ENCODE data around the gene GMDS.

DNA sequence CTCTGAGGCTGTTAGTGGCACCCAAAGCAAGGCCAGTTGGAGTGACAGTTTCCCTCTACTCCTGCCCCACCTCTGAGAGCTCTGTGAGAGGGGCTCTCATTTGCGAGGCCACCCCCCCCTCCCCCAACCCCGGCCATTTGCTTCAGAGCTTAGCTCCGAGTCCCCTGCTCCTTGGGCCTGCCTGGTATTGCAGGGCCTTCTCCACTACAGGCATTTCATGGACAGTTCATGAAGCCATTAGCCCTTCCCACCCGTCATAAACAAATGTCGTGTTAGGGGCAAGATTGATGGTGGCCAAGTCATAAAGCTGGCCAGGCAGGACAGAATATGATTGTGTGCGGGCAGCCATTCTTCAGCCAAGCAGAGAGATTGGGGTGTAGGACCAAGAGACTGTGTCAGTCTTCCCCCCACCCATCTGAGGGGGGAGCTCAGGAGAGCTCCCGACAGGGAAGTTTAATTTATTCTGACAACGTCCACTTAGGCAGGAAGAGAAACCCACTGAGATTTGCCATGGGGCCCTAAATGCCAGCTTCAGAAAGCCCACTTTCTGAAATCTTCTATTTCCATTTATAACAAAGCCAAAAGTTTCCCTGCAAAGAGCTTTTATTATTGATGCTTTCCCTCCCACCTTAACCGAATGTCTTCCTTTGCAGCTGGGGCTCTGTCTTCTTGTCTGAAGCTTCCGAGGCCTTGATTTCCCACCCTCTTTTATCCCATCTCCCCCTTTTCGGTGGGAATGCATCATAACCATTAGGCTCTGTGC lies 628.5 kb downstream of the GMDS start:
- TF ChIP-seq EP300 (IDR thresholded peaks at IDR 0.05; ENCODE audit: borderline replicate concordance in 1 of 2, low read depth in 2 of 2, low read length in 2 of 2) (no peak), CEBPB (IDR thresholded peaks at IDR 0.05; ENCODE audit: low read depth, low read length) (no peak), POLR2A (IDR thresholded peaks at IDR 0.05; ENCODE audit: control extremely low read depth in 1 of 2, low read depth in 2 of 2, low read length in 2 of 2) (no peak), RAD21 (IDR thresholded peaks at IDR 0.05 in 1 of 2, conservative IDR thresholded peaks at IDR 0.05 in 1 of 2; ENCODE audit: low read depth in 2 of 2, low read length in 2 of 2) (no peak), EZH2 (IDR thresholded peaks at IDR 0.05; ENCODE audit: low read depth, low read length, severe bottlenecking) (no peak), SIX5 (IDR thresholded peaks at IDR 0.05; ENCODE audit: low read depth, low read length) (no peak), RNF2 (IDR thresholded peaks at IDR 0.05; ENCODE audit: borderline replicate concordance, low read depth, low read length, missing control alignments, poor library complexity, severe bottlenecking) (no peak), TAF1 (IDR thresholded peaks at IDR 0.05; ENCODE audit: low read depth, low read length) (no peak)
- TF ChIP-seq, protein P1, sequence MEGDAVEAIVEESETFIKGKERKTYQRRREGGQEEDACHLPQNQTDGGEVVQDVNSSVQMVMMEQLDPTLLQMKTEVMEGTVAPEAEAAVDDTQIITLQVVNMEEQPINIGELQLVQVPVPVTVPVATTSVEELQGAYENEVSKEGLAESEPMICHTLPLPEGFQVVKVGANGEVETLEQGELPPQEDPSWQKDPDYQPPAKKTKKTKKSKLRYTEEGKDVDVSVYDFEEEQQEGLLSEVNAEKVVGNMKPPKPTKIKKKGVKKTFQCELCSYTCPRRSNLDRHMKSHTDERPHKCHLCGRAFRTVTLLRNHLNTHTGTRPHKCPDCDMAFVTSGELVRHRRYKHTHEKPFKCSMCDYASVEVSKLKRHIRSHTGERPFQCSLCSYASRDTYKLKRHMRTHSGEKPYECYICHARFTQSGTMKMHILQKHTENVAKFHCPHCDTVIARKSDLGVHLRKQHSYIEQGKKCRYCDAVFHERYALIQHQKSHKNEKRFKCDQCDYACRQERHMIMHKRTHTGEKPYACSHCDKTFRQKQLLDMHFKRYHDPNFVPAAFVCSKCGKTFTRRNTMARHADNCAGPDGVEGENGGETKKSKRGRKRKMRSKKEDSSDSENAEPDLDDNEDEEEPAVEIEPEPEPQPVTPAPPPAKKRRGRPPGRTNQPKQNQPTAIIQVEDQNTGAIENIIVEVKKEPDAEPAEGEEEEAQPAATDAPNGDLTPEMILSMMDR (IDR thresholded peaks at IDR 0.05; ENCODE audit: control extremely low read depth in 1 of 3, insufficient read depth in 1 of 3, low read depth in 1 of 3, low read length in 3 of 3), result no peak
